Stromal cell of bone marrow (primary cell): Measurements from ENCODE around the gene TTC21A.

Experiments used
- DNase-seq: peaks from one replicate; pipeline ENCODE4 v3.0.0-alpha.2; 2012; ENCODE audit warnings: low read depth

The TTC21A gene

DNA sequence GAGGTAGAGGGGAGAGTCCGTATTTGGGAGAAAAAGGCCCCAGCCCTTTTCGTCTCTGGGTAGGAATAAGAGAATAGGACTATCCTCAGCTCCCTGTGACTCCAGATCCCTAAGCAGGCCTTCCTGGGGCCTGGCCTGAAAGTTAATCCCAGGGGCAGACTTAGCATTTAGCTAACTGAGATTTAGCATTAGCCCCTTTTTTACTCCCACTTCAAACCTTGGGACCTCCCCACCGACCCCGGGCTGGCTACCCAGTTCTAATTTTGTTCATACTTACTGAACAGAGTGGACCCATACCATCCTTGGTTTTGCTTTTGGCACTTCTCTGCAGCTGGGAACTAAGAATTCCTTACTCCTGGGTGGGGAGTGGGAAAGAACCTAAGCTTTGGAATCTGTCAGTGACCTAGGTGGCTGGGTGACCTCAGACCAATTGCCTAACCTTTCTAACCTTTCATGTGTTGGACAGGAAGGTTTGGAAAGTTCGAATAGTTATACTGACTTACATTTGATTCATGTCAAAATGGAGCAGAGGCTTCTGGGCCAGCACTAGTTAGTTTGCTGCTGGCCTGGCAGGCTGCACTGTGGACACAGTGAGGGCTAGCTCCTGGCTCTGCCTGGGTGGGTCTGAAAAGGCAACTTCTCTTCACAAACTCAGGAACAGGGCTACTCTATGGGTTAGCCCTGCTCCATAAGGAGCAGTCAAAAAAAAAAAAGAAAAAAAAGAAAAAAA, 11.6 kb downstream of the TTC21A start:
- DNase-seq: no peak

DNA sequence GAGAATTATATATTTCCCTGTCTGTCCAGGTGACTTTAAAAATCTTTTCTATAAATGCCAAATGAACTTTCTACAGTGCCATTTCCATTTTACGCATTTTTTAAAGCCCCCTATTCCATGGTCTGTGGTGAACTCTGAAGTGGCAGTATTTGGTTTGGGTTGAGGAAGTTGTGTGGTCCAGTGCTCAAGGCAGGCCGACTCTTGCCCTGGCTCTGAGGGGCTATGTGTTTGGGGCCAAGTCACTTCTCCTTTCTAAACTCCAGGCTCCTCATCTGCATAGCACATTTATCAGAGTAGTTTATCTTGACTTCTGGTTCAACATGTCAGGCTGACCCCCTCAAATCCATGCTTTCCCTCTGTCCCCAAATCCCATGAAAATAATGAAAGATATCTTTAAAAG, 14.1 kb downstream of the TTC21A start:
- no peak for DNase-seq

DNA sequence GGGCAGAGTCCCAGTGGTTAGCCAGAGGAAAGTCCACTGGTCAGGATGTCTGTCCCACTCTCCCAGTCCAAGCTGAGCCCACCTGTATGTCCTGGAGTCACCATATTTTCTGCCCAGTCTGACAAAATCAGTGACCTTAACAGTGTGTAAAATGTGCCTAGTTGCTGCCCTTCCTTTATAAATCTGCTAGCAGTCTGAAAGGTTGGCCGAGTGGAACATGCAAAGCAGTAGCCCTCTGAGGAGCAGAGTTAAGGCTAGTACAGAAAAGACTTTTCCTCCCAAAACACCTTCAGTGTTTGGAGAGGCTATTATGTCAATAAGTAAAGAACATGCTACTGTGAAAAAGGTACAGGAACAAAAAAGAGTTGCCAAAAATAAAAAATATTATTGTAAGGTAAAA, 15.3 kb downstream of the TTC21A start:
- no peak for DNase-seq

DNA sequence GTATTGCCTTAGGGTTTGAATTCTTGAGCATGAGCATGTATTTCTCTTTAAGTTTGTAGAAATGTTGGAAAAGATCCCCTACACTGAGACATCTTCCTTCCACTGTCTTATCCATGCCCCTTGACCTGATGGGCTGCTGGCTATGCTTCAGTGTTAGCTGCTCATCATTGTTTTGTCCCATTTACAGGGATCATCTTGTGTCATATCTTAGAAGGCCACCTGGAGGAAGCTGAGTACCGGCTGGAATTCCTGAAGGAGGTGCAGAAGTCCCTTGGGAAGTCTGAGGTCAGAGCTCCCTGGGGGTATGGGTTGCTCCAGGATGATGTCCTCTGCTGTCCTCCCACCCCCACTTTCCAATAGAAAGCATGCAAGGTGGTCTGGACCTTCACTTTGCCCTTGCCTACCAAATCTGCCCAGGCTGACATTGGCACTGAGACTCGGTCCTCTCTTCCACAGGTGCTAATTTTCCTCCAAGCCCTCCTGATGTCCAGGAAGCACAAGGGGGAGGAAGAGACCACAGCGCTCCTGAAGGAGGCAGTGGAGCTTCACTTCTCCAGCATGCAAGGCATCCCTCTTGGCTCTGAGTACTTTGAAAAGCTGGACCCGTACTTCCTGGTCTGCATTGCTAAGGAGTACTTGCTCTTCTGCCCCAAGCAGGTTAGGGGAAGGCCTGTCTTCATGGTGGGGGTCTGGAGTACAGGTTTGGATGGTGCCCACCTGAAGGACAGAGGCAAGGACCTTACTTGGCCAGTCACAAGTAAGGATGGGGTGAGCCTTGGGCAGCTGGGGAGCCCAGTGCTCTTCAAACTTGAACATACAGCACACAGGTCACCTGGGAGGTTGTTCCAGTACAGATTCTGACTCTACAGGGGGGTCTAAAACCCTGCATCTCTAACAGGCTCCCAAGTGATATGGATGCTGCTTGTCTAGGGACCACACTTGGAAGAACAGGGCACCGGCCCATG, 17.7 kb downstream of the TTC21A start:
- peak; percentile 17 for DNase-seq

DNA sequence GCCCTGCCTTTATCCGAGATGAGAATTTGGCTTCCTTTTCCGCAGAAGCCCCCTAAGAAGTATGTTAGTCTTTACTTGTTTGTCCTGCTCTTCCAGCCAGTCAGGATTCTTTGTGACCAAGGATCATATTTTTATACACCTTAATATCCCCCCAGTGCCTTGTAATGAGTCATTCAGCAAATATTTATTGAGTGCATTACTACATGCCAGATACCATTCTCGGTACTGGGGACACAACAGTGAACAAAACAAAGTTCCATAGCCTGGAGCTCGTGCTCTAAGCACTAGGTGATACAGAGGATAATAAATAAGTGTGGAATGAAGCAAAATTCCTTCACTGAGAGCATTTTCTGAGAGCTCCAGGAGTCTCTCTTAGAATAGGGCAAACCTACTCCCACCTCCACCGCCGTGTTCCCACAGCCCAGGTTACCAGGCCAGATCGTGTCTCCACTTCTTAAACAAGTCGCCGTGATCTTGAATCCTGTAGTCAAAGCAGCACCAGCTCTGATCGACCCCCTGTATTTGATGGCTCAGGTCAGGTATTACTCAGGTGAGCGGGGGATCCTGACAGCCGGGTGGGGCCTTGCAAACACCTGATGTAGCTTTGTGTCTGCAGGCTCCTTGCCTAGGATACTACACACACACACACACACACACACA, 18.5 kb downstream of the TTC21A start:
- DNase-seq: no peak

DNA sequence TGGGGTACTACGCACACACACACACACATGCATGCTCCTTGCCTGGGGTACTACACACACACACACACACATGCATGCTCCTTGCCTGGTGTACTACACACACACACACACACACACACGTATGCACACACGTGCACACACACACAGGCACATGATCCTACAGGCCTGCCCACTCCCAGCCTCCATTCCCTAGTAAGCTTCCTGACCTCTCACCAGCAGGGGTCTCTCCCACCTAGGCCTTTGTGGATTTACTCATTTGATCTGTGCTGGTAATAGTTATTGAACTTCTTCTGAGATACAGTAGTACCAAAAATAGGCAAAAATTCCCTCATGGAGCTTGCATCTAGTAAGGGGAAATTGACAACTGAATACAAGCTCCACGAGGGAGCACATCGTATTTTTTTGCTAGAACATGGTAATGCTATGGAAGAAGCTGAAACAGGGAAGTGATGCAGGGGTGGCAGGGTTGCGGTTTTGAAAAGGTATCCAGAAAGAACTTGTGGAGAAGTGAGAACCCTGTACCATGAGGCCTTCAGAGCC, 19.1 kb downstream of the TTC21A start:
- DNase-seq: peak; percentile 25

DNA sequence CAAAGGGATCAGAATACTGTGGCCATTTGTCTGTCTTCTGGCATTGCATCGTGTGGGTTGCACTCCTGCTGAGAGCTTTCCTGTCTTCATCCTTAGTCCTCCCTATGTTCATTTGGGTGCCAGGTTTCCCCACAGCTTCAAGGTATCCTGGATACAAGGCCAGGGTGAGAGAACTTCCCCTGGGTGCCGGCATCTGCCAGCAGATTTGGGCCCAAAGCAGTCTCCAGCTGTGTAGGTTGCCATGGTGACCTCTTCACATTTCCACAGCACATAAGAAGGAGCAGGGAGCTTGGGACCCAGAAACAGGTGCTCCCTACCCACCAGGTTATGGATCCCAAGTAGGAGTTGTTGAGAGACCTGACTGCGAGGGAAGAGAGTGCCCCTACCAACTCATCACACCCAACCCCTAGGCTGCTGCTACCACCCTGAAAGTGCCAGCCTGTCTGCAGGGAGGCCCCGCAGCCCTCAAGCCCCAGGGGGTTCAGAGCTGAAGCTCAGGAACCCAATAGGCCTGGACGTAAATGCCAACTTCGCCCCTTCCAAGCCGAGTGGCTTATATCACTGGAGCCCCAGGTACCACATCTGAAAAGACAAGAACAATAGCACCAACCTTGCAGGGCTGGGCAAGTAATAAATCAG, 19.9 kb downstream of the TTC21A start:
- no peak for DNase-seq

DNA sequence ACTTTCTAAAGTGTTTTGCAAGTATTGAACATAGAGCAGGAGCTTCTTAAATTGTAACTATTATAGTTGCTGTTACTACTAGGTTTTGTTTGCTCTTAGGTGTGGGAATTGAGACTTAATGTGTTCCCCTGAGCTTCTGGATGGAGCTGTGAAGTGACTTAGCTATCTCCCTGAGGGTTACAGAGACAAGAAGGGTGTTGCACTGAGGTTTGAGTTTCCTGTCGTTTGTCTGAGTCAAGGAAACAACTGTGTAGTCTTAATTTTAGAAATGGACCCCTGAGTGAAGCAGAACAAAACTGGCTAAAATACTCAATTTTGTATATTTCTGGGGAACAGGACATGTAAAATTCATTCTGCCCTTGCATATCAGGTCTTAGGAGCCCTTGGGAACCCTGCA, 20.4 kb downstream of the TTC21A start:
- no peak for DNase-seq

DNA sequence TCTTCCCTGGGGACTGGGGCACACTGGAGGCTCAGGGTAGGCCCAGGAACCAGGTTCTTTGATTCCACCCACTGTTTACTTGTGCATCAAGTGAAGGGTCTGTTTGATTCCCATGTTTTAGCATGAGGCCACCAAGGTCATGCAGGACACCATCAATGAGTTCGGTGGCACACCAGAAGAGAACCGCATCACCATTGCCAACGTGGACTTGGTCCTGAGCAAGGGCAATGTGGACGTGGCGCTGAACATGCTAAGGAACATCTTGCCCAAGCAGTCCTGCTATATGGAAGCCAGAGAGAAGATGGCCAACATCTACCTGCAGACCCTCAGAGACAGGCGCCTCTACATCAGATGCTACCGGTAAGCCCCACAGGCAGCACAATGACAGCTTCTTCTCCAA, 21.5 kb downstream of the TTC21A start:
- DNase-seq: no peak

DNA sequence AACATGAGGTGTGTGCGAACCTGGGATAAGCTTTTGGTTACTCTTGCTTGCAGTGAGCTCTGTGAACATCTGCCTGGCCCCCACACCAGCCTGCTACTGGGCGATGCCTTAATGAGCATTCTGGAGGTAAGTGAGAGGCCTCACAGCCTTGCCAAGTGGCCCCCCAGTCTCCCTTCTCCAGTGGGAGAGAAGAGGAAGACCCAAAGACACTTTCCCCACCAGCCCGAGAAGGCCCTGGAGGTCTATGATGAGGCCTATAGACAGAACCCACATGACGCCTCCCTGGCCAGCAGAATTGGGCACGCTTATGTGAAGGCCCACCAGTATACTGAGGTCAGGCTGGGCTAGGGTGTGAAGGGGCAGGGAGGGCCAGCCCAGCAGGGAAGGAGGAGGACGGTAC, 22.5 kb downstream of the TTC21A start:
- no peak for DNase-seq

DNA sequence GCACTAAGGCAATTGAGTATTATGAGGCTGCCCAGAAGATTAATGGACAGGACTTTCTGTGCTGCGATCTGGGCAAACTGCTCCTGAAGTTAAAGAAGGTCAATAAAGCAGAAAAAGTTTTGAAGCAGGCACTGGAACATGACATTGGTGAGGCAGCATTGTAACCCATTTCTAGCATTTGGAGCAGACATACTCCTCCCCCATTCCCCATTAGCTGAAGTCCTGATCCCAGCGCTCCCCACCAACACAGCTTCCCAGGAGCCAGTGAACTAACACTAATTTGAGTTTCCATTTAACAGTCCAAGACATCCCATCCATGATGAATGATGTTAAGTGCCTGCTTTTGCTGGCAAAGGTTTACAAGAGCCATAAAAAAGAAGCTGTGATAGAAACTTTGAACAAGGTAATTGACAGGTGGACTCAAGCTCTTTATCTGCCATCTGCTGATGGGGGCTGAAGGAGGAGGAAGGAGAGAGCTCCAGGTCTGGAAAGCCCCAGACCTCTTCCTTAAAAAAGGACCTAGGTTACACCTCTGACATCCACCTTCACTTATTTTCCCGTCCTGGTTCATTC, 23.3 kb downstream of the TTC21A start:
- DNase-seq: no peak

DNA sequence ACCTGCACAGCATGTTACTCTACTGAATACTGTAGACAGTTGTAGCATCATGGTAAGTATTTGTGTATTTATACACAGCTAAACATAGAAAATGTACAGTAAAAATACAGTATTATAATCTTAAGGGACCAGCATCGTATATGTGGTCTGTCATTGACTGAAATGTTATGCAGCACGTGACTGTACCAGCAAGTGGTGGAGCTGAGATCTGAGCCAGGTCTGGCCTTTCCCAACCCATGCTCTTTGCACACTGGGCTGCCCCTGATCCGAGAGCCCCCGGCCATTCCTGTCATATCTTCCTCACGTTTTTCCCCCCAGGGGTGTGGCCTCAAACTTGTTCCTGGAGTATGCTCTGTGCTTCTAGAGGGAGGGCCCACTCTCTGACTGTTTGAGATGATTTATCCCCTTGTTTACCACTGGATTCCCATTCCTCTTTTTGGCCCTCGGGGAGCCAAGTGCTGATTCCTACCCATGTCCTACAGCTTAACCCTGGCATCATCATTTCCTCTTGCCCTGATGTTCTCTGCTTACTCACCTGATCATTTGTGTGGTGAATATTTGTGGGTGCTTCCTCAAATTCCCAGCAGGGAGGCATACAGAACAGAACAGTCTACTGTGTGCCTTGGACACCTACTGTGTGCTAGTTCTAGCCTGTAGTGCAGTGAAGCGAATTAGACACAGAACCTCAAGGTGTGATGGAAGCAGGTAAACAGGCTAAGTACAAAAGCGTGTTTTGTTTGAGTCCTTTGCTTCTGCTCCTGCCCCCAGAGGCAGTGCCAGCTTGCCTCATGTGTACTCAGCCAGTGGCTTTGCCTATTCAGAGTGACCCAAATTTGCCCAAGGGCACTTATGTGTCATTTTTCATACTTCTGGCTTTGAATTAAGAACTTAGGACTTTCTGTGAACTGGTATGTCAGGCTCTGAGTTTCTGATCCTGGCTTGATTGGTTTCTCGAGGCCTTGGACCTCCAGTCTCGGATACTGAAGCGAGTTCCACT, 24.9 kb downstream of the TTC21A start:
- DNase-seq: no peak

DNA sequence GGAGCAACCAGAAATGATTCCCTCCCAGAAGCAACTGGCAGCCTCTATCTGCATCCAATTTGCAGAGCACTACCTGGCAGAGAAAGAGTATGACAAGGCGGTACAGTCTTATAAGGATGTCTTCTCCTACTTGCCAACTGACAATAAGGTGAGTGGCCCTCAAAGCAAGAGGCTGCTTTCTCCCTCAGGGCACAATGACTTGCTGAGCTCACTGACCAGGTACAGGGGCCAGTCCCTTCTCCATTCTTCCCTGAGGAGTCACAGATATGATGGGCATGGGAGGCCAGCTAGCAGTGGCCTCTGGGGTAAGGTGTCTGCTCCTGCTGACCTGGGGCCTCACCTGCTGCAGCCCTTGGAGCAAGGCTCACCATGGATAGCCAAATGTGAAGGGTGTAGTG, 25.6 kb downstream of the TTC21A start:
- DNase-seq: no peak

DNA sequence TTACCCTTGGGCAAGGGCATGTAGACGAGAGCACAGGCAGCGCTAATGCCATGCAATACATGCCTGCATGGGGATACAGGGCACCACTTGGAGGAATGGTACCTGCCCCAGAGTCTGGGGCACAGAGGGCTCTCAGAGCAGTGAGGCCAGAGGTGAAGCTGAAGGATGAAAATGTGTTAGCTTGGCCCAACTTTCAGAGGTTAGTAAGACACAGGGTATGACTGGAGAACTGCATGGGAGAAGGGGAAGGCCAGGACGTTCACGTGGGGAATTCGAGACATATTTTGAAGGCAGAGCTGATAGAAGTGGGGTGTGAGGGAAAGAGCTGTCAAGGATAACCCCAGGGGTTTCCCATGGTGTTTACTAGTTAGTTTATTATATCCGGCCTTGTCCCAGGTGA, 26.3 kb downstream of the TTC21A start:
- DNase-seq: no peak

DNA sequence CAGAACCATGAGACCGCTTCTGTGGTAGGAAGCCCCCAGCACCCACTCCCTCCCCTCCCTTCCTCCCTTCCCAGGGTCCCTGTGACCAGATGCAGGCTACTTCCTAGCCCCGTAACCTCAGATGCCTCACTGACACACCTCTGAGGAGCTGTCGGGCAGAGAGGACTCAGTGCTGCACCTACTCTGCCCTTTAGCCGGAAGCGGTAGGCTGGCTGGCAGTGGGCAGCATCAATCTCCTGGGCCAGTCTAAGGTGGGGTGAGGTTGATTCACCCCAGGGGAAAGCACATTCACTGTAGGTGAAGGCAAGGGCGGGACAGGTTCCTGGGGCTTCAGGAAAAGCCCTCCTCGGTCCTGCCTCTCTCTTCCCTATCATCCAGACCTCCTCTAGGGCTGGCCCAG, 26.8 kb downstream of the TTC21A start:
- DNase-seq: no peak

DNA sequence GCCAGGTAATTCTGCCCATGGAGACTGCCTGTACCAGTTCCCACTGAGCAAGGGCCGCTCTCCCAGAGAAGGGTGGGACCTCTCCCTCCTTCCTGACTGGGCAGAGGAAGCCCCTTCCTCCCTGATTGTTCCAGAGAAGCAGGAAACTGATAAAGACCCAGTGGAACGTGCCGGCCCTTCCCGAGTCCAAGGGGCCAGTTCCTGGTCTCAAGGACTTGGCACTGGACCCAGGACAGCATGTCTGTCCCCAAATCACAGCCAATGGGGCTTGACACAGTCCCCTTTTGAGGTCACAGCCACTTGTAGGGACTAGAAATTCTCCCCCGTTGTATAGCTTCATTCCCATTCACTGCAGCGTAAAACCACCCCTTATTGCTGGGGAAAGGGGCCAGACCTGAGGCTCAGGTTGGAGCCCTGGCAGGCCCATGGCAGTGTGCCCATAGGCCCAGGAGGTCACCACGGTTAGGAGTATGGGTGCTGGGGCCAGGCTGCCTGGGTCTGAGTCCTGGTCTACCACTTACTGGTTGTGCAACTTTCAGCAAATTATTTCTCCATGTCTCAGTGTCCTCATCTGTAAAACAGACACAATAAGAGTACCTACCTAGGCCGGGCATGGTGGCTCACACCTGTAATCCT, 27.8 kb downstream of the TTC21A start:
- DNase-seq: no peak

DNA sequence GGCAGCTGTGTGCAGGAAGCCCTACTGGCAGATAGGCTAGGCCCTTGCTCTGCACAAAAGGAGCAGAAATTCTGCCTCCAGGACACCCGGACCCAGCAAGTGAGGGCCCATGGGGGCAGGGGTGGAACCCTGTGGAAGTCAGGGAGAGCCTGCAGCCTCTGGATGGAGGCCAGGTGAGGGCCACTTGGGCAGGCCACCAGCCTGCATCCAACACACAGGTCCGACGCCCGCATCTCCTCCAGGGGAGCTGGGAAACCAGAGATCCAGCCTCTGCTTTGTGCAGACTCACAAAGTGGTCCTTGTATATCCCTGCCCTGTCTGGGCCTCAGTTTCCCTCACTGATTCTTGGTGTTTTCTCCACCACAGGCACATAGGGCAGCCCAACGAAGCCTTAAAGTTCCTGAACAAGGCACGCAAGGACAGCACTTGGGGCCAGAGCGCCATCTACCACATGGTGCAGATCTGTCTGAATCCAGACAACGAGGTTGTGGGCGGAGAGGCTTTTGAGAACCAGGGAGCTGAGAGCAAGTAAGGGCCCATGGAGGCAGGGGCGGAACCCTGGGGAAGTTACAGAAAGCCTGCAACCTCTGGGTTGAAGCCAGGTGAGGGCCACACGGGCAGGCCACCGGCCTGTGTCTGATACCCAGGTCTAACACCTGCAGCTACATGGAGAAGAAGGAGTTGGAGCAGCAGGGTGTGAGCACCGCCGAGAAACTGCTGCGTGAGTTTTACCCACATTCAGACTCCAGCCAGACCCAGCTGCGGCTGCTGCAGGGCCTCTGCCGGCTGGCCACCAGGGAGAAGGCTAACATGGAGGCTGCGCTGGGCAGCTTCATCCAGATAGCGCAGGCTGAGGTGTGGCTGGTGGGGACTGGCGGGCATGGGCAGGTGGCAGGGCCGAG, 29.3 kb downstream of the TTC21A start:
- no peak for DNase-seq

DNA sequence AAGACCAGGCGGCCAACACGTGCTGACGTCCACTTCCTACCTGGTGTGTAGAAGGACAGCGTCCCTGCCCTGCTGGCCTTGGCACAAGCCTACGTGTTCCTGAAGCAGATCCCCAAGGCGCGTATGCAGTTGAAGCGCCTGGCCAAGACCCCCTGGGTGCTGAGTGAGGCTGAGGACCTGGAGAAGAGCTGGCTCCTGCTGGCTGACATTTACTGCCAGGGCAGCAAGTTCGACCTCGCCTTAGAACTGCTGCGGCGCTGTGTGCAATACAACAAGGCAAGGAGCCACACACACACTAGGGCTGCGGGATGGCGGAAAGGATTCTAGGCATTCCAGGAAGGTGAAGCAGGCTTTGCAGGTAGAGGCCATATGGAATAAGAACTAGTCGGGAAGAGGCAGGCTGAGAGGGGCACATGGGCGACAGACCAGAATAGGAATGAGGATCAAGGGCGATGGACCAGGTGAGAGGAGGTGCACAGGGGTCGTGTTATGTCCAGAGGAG, 30.0 kb downstream of the TTC21A start:
- no peak for DNase-seq
